ENCODE measurements around the gene SCD. TPM values are rescaled to one million over a fixed set of nuclear protein-coding genes. Genes with fewer than 3 reads are reported as not detected.
A peak's percentile ranks its signal among the peaks of the same experiment; 100 is the strongest.

SCD gene
- total and polyA plus RNA-seq, 2 of the 13 experiments (the other 11 are each of a cell fraction or from before 2014, with no cell fraction given): 492 to 512 TPM

DNA sequence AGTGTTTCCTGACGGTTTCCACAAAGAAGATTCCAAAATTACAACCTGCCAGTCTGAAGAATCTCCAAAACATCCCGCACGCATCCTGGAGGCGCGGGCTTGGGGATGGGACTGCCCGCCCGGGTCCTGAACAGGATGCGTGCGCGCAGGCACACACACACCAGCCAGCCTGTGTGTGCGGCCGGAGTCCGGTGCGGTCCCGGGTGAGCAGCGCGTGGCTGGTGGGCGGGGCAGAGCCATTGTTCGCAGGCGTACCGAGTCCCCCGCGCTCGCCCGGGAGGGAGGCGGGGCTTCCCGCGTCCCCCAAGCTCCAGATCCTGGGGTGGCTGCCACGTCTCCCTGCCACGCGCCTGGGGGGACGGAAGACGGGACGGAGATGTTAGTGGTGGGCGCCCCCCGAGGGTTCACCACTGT lies 675 bp upstream of the SCD start (continued):
- TF ChIP-seq KAT8 (CRISPR knock-in tag; IDR thresholded peaks at IDR 0.05): peak; percentile 35; the same call in 1 of the 2 replicates
- TF ChIP-seq MTA3 (CRISPR knock-in tag; IDR thresholded peaks at IDR 0.05): no peak
- no peak; the same call in none of the 2 replicates for TF ChIP-seq ZNF746 (CRISPR knock-in tag; IDR thresholded peaks at IDR 0.05)
- TF ChIP-seq, protein P1, sequence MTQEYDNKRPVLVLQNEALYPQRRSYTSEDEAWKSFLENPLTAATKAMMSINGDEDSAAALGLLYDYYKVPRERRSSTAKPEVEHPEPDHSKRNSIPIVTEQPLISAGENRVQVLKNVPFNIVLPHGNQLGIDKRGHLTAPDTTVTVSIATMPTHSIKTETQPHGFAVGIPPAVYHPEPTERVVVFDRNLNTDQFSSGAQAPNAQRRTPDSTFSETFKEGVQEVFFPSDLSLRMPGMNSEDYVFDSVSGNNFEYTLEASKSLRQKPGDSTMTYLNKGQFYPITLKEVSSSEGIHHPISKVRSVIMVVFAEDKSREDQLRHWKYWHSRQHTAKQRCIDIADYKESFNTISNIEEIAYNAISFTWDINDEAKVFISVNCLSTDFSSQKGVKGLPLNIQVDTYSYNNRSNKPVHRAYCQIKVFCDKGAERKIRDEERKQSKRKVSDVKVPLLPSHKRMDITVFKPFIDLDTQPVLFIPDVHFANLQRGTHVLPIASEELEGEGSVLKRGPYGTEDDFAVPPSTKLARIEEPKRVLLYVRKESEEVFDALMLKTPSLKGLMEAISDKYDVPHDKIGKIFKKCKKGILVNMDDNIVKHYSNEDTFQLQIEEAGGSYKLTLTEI (CRISPR knock-in tag; conservative IDR thresholded peaks at IDR 0.05): no peak
- no peak; the same call in 1 of the 2 replicates for TF ChIP-seq ZNF841 (CRISPR knock-in tag; IDR thresholded peaks at IDR 0.05; ENCODE audit: borderline replicate concordance)
- TF ChIP-seq ISL2 (CRISPR knock-in tag; IDR thresholded peaks at IDR 0.05): peak; percentile 33
- TF ChIP-seq HDAC1 (CRISPR knock-in tag; IDR thresholded peaks at IDR 0.05): peak; percentile 93
- TF ChIP-seq HOMEZ (CRISPR knock-in tag; IDR thresholded peaks at IDR 0.05; ENCODE audit: low read depth): 0 out of 2 replicates have a peak, but pooled peaks have one; percentile 20
- TF ChIP-seq ZNF747 (CRISPR knock-in tag; IDR thresholded peaks at IDR 0.05; ENCODE audit: borderline replicate concordance): 0 out of 2 replicates have a peak, but pooled peaks have one; percentile 74
- peak; percentile 69; the same call in 1 of the 2 replicates for TF ChIP-seq POLR2AphosphoS5 (IDR thresholded peaks at IDR 0.05; ENCODE audit: low read depth, low read length)
- peak; percentile 66; the same call in 1 of the 2 replicates for TF ChIP-seq BCL6 (CRISPR knock-in tag; IDR thresholded peaks at IDR 0.05)
- no peak for TF ChIP-seq ISX (CRISPR knock-in tag; conservative IDR thresholded peaks at IDR 0.05)
- TF ChIP-seq, protein P2, sequence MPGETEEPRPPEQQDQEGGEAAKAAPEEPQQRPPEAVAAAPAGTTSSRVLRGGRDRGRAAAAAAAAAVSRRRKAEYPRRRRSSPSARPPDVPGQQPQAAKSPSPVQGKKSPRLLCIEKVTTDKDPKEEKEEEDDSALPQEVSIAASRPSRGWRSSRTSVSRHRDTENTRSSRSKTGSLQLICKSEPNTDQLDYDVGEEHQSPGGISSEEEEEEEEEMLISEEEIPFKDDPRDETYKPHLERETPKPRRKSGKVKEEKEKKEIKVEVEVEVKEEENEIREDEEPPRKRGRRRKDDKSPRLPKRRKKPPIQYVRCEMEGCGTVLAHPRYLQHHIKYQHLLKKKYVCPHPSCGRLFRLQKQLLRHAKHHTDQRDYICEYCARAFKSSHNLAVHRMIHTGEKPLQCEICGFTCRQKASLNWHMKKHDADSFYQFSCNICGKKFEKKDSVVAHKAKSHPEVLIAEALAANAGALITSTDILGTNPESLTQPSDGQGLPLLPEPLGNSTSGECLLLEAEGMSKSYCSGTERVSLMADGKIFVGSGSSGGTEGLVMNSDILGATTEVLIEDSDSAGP (CRISPR knock-in tag; IDR thresholded peaks at IDR 0.05; ENCODE audit: borderline replicate concordance): no peak; the same call in 1 of the 2 replicates
- no peak; the same call in 1 of the 2 replicates for TF ChIP-seq ZMAT3 (CRISPR knock-in tag; conservative IDR thresholded peaks at IDR 0.05)
- TF ChIP-seq GABPB1 (CRISPR knock-in tag; IDR thresholded peaks at IDR 0.05): peak; percentile 76
- TF ChIP-seq ZNF225 (CRISPR knock-in tag; IDR thresholded peaks at IDR 0.05): no peak
- peak; percentile 79; the same call in 1 of the 2 replicates for TF ChIP-seq ZNF792 (CRISPR knock-in tag; IDR thresholded peaks at IDR 0.05)
- TF ChIP-seq ZNF362 (CRISPR knock-in tag; IDR thresholded peaks at IDR 0.05; ENCODE audit: borderline replicate concordance): no peak
- no peak for TF ChIP-seq ZNF17 (CRISPR knock-in tag; IDR thresholded peaks at IDR 0.05)
- no peak for TF ChIP-seq ZNF232 (CRISPR knock-in tag; IDR thresholded peaks at IDR 0.05; ENCODE audit: borderline replicate concordance)
- TF ChIP-seq, protein P3, sequence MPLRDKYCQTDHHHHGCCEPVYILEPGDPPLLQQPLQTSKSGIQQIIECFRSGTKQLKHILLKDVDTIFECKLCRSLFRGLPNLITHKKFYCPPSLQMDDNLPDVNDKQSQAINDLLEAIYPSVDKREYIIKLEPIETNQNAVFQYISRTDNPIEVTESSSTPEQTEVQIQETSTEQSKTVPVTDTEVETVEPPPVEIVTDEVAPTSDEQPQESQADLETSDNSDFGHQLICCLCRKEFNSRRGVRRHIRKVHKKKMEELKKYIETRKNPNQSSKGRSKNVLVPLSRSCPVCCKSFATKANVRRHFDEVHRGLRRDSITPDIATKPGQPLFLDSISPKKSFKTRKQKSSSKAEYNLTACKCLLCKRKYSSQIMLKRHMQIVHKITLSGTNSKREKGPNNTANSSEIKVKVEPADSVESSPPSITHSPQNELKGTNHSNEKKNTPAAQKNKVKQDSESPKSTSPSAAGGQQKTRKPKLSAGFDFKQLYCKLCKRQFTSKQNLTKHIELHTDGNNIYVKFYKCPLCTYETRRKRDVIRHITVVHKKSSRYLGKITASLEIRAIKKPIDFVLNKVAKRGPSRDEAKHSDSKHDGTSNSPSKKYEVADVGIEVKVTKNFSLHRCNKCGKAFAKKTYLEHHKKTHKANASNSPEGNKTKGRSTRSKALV (CRISPR knock-in tag; IDR thresholded peaks at IDR 0.05): peak; percentile 80; the same call in 1 of the 2 replicates
- TF ChIP-seq ZNF737 (CRISPR knock-in tag; IDR thresholded peaks at IDR 0.05; ENCODE audit: borderline replicate concordance): no peak
- TF ChIP-seq ZFP82 (CRISPR knock-in tag; IDR thresholded peaks at IDR 0.05; ENCODE audit: borderline replicate concordance): peak; percentile 93
- TF ChIP-seq ZNF180 (CRISPR knock-in tag; IDR thresholded peaks at IDR 0.05; ENCODE audit: borderline replicate concordance, low read depth): no peak
